Measurements from ENCODE around the gene PRICKLE2.

GRCh38 chr3:64049832-64050231, 175.4 kb downstream of the PRICKLE2 start:
- TF ChIP-seq CTCF (IDR thresholded peaks at IDR 0.05; ENCODE audit: insufficient read depth, low read depth, low read length) (no peak), EZH2 (IDR thresholded peaks at IDR 0.05; ENCODE audit: insufficient read depth, low read length) (no peak)
